DMS79 (cell line): ENCODE results near the gene REX1BD.
"Not testable (repeated sequence)": the region's sequence is repeated elsewhere in the genome, so short reads cannot be mapped to it uniquely, and the experiment has no call there.

Experiments used
- DNase-seq: peaks from one replicate; lab custom pipeline; 2025; lab: John Stamatoyannopoulos, UW

REX1BD gene

DNA sequence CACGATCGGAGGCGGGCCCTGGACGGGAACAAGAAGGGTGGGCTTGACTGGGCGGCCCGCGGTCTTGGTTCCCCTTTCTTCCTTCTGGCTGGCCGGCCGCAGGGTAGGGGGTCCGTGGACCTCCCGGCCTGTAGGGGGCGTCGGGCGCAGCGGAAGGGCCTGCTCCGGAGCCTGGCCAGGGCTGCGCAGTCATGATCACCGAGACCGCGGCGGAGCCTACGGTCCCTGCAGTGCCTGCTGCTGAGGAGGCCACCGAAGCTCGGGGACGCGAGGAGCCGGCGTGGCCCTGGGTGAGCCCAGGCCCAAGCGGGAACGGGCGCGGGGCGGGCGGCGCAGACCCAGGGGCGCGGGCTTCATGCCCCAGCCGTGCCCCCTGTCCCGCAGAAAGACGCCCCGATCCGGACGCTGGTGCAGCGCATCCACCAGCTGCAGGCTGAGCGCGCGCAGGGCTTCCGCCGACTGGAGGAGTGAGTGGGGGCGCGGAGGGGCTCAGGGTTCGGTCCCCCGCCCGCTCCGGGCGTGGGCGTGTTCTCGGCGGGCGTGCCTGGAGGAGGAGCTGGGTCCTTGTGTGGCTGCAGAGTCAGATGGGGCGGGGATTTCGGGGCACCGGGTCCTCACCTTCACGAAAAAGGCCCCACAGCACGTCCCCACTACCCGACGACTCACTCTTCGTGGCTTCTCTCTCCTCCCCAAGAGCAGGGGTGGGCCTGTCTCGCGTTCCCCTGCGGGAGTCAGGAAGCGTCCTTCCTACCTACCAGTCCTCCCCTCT, at the start of gene REX1BD:
Gene REX1BD (plus strand): TSS at position 188 of the 769 bp plus-strand sequence. CDS start 4 bp downstream, at position 192.
- DNase-seq: peak; percentile 58

DNA sequence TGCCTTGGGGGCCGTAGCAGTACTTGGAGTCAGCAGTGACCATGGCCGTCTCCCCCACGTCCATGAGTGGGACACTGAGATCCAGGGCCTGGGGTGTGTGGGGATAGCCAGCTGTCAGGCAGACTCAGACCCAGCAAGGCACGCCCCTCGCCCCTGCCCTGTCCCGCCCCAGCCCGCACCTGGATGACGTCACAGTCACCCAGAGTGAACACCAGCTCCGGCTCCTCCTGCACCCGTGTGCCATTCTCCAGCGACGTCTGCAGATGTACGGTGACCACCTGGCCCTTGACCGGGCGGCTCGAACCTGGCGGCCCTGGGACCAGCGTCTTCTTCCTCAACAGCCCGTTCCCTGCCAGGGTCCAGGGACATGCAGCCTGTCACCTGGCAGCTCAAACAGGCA, 49.2 kb upstream of the REX1BD start:
- DNase-seq: no peak

DNA sequence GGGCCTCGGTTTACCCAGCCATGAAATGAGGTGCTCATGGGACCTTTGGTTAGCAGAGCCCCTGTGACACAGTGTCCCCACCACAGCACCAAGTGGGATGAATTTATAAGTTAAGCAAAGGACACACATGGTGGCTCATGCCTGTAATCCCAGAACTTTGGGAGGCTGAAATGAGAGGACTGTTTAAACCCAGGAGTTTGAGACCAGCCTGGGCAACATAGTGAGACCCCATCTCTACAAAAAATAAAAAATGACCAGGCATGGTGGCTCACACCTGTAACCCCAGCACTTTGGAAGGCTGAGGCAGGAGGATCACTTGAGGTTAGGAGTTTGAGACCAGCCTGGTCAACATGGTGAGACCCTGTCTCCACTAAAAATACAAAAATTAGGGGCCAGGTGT, 48.4 kb upstream of the REX1BD start:
- DNase-seq: not testable (repeated sequence)

DNA sequence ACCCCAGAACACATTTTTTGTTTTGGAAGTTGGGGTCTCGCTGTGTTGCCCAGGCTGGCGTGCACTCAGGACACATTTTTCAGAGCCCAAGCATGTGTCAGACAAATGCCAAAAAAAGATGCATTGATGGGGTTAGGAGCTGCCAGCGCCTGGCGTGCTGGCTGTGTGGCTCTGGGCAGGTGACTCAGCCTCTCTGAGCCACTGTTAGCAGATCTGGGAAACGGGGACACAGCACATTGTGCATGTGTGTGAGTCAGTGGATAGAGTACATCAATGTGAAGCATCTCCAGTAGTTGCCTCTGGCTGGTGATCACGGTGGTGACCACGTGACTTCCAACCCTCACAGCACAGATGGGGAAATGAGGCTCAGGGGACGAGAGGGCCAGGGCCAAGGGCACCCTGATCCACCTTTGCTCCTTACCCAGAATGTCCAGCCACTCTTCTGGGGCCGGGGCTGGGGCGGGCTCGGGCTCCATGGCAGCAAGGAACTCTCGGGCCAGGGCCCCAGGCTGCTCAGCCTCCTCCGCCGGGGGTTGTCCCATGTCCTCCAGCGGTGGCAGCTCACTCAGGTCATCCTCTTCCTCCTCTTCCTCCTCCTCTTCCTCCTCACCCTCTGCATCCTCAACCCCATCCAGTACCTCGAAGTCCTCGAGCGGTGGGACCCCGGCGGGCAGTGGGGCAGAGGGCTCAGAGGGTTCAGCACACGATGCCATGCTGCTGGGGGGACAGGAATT, 47.2 kb upstream of the REX1BD start:
- no peak for DNase-seq

DNA sequence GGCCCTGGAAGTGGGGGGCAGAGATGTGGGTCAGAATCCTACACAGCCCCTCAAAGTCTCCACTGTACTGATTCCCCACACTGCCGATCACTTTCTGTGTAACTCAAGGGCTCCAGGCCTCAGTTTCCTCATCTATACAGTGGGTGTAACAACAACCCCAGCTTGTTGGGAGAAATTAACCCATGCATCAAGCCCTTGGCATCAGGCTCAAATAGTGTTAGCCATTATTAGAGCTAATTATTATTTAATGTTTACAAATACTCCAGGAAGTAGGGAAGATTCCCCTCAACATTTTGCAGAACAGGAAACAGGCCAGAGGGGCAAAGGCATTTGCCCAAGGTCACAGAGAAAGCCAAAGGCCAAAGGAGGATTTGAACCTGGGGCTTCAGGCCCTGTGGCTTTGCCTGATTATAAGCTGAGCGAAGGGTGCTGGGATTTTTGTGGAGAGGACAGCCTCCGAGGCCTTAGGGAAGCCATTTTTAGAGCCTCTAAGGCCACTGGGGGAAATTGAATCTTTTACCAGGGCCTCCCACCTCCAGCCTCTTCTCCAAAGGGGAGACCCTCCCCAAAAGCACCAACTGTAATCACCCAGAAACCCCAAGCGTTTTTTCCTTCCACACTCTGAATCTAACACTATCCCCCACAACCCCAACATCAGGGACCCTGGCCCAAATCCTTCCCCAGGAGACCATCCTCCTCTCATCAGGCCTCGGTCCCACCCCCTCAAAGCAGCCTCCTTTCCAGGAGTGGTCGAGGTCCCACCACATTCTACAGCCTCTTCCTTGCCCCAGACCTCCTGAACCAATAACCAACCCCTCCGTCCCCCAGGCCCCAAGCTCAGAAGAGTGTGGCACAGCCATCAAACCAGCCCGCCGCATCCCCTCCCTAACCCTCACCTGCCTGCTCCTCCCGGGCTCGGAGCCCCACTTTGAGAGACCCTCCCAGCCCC, 46.3 kb upstream of the REX1BD start:
- no peak for DNase-seq

DNA sequence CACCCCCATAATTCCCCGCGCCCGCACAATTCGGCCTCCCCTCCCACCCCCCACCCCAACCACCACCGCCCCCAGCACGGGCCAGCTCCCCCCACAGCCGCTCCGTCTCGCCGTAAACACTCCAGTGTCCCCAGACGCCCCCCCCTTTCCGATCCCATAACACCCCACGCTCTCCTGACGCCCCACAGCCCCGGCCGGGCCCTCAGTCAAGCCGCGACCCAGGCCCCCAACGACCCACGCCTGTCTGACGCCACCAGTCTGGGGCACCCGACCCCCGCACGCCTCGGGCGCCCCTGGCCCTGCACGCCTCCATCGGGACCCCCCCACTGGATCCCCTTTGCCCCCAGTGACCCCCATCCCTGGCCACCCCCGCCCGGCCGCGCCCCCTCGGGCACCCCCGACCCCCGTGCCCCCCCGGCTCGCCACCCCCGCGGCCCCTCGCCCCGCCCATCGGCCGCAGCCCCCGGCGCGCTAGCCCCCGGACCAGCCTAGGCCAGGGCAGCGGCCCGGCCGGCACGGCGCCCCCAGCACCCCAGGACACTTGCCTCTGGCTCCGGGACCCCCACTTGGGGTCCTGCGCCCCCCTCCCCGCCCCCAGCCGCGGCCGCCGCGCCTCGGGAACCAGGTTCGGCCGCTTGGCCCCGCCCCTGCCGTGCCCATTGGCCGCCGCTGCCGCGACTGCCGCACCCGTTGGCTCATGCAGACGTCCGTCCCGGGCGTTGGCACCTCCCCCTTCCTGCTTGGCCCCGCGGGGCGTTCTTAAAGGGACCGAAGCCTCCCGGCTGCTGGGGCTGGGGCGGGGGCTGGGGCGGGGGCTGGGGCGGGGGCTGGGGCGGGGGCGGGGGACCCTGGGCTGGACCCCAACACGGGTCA, 45.4 kb upstream of the REX1BD start, which contains the start of gene FKBP8:
Gene FKBP8 (minus strand): TSS at position 633 of the 873 bp plus-strand sequence. CDS start 1,603 bp downstream, outside the sequence.
- DNase-seq: peak; percentile 65

DNA sequence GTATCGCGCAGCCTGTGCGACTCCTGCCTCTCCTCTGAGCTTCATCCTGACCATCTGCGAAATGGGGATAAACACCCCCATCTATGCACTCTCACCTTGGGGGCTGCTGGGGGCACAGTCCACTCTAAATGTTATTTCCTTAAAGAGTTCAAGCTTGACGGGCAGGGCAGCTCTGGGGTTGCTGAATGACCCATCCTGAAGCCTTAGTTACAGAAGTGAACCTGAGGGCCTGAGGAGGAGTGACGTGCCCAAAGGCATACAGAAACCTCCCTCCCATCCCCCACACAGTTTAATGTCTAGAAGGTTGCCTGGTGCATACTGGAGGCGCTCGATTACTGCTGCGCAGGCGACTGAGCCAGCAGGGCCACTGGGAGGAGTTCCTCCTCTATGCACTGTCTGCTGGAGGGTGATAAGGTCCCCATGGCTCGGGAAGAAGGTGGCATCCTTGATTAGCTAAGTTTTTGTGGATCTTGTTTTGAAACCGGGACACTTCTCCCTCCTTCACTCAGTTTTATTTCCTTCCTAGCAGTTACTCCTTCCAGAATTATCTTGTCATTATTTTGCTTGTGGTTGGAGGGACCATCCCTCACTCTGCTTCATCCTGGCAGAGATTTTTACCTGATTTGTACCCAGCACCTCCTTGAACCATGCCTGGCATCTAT, 44.7 kb upstream of the REX1BD start:
- no peak for DNase-seq

DNA sequence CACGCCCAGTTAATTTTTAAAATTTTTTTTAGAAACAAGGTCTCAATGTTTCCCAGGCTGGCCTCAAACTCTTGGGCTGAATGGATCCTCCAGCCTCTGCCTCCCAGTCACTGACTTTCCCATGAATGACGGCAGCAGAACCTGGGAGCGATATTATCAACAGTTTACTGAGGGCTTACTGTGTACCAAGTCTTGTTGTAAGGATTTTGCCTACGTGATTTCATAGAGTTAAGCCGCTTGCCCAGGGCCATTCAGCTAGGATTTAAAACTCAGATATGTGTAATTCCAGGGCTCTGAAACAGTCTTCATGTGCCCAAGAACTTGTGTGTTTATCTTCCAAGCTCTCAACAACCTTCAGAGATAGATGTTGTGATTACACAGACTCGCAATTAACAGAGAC, 37.0 kb upstream of the REX1BD start:
- no peak for DNase-seq

DNA sequence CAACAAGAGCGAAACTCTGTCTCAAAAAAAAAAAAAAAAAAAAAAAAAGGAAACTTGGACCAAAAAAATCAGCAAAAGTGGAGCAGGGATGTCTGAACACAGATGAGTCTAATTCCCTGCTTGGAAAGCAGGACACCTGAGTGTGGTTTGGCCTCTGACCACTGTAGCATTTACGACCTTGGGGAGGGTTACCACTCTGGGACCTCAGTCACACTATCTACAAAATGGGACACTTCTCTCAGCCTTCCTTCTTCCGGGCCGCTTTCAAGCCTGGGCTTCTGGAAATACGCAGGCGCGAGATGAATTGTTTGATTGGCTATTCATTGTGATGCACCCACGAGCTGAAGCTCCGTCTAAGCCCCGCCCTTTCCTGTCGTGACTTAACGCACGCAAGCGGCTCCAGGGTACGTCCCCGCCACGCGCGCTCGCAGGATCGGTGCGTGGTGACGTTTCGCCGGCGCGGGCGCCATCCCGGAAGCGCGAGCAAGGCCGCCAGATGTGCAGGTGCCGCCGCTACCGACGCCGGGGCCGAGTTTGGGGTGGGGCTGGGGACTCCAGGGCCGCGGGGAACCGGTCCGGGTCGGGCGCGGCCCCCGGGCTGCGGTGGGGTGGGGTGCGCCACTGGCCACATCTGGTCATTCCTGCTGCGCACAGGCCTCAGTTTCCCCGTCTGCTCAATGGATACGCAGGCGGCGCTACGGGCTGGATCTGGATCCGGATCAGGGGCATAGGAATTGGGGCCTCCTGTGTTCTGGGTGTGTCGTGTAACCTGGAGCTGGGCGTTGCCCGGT, 31.0 kb upstream of the REX1BD start, which contains the start of gene KXD1:
Gene KXD1 (plus strand): TSS at position 460 of the 791 bp plus-strand sequence. CDS start 4,187 bp downstream, outside the sequence.
- peak; percentile 94 for DNase-seq

DNA sequence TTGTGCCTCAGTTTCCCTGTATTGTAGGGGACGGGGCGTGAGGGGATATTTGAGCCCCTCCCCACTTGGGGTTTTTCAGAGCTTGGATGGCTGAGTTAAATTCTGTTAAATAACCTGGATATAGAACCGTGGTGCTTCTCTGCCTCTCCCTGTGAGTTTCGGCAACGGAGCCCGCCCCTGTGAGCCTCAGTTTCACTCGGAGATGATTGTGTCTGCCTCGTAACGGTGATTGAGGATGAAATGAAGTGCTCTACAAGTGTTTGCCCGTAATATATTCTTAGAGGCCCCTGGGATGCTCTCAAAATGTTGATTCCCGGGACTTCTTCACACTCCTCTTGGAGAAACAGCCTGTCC, 30.4 kb upstream of the REX1BD start:
- DNase-seq: no peak

DNA sequence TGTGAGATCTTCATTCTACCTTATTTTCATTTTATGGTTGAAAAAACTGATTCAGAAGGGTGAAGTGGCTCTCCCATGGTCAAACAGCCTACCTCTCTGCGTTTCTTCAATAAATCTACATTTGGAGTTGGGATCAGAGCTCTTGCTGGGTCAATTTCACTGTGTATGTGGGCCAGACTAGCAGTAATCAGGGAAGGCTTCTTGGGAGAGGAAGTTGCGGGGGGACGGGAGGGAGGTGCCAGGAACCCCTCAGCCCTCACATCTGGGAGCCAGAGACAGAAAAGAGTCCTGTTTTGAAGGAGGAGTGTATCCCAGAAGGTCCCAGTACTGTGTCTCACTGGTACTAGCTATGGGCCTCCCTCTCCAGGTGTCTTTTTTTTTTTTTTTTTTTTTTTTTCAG, 30.0 kb upstream of the REX1BD start:
- no peak for DNase-seq

DNA sequence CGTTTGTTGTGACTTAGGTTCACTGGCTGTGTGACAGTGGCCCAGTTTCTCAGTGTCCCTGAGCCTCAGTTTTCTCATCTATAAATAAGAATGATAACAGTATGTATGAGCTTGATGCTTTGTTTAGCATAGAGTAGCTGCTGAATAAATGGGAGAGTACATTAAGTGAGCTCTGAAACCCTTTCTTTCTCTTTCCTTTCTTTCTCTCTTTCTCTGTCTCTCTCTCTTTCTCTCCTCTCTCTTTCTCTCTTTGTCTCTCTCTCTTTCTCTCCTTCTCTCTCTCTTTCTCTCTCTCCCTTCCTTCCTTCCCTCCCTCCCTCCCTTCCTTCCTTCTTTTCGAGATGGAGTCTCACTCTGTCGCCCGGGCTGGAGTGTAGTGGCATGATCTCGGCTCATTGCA, 28.9 kb upstream of the REX1BD start:
- DNase-seq: no peak

DNA sequence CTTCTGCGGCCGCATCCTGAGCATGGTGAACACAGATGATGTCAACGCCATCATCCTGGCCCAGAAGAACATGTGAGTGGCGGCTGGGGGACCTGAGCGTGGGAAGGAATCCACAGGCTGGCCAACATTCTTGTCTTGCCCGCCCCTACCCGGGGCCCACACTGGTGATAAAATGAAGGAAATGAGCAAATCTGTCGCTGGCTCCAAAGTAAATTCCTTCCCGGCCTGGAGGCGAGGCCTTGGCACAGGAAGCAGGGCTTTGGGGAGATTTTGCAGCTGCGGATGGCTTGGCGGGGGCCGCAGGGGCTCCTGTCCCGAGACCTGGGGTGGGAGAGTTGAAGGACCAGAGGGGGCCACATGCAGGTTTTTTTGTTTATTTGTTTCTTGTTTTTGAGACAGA, 26.5 kb upstream of the REX1BD start:
- no peak for DNase-seq

DNA sequence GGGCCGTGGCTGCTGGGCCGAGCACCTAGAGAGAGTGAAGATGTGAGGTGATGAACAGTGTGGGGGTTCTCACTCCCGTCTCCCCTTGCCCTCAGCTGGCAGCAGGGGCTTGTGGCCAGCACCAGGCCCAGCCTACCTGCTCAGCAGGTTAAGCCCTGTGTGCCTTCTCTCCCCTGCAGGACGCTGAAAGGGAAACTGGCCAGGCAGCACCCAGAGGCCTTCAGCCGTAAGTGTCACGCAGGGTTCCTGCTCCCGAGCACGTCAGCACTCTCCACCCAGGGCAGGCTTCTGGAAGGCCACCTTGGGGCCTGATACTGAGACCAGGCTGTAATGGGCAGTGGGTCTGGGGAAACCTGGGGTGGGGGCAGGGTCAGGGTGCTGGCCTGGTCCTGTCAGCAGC, 21.6 kb upstream of the REX1BD start:
- no peak for DNase-seq

DNA sequence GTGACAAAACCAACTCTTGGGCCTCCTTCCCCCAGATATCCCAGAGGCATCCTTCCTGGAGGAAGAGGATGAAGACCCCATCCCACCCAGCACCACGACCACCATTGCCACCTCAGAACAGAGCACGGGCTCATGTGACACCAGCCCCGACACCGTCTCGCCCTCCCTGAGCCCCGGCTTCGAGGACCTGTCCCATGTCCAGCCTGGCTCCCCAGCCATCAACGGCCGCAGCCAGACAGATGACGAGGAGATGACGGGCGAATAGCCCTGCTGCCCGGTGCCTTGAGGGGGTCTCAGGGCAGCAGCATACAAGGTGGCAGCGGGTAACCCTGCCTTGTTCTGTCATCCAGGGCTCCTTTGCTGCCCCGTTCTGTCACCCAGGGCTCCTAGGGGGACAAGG, 20.2 kb upstream of the REX1BD start:
- DNase-seq: no peak

DNA sequence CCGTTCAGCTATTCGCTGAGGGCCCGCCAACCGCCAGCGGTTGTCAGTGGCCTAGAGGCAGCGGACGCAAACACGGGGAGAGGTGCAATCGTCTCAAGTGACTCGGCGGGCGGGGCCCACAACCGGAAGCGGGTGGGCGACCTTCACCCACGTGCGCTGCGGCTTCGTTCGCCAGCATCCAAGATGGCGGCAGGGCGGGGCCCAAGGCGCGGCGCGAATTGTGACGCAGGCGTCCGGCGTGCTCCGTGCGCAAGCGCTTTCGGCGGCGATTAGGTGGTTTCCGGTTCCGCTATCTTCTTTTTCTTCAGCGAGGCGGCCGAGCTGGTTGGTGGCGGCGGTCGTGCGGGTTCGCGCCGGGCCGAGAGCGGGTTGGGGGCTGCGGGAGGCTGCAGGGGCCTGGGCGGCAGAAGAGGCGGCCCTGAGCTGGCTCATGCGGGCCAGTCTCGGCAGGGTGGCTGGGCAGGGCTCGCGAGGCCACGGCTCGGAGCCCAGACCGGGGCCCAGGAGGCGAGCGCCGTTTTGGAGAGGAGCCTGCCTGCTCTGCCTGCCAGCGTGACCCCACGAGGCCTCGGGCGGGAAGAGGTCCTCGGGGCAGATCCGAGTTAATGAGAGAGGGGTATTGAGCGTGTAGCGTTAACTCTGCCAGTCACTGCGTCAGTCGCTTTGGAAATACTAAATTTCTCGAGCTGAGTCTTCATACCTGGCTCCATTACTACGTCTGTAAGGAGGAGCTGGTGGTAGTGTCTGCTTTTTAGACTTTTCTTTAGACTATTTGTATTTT, 16.8 kb upstream of the REX1BD start, which contains the start of gene UBA52:
Gene UBA52 (plus strand): TSS at position 294 of the 781 bp plus-strand sequence. CDS start 1,444 bp downstream, outside the sequence.
- peak; percentile 95 for DNase-seq

DNA sequence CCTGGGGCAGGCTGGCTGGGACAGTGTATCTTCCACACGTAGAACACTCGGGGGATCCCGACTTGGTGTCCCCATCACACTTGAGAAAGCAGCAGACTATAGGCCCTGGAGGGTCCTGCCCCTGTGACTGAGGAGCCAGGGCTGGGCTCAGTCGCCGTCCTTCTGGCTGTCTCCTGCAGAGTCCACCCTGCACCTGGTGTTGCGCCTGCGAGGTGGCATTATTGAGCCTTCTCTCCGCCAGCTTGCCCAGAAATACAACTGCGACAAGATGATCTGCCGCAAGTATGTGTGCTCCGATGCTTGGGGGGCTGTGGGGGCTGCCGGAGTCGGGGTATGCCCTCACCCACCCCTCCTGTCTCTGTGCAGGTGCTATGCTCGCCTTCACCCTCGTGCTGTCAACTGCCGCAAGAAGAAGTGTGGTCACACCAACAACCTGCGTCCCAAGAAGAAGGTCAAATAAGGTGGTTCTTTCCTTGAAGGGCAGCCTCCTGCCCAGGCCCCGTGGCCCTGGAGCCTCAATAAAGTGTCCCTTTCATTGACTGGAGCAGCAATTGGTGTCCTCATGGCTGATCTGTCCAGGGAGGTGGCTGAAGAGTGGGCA, 13.8 kb upstream of the REX1BD start:
- no peak for DNase-seq

DNA sequence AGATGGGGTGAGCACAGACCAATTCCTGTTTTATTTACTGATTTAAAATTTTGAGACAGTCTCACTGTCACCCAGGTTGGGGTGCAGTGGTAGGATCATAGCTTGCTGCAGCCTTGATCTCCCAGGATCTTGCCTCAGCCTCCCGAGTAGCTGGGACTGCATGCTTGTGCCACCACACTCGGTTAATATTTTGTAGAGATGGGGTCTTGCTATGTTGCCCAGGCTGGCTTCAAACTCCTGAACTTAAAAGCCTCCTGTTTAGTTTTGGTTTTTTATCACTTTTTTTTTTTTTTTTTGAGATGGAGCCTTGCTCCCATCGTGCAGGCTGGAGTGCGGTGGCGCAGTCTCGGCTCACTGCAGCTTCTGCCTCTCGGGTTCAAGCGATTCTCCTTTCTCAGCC, 12.2 kb upstream of the REX1BD start:
- DNase-seq: no peak
